H1 (cell line): ENCODE data around the gene ST6GALNAC3. TPM values are rescaled to one million over a fixed set of nuclear protein-coding genes. Genes with fewer than 3 reads are reported as not detected.

Experiments used
- CTCF ChIP-seq, 3 experiments: IDR thresholded peaks; 1 replicate in 2 of 3; 2 replicates in 1 of 3; pipeline versions ENCODE4 v1.5.1 to v1.6.1; 2011; ENCODE audit warnings: low read length in 3 of 3, mild to moderate bottlenecking in 3 of 3, inconsistent platforms in 2 of 3, low read depth in 1 of 3, moderate library complexity in 1 of 3; ENCODE audit not compliant: insufficient read depth in 1 of 3; ENCODE audit errors: control extremely low read depth in 1 of 3
- MAFK ChIP-seq: IDR thresholded peaks from 2 replicates; pipeline ENCODE4 v1.6.1; 2012; ENCODE audit warnings: low read depth, mild to moderate bottlenecking, improper control_type of control experiment, low read length
- TEAD4 ChIP-seq: IDR thresholded peaks from 2 replicates; pipeline ENCODE4 v1.6.1; 2012; ENCODE audit warnings: low read depth, low read length, inconsistent platforms, mixed read lengths
- polyA plus RNA-seq, 7 experiments: library from polyadenylated mRNA; depleted of rRNA in 3 of 7; stranded (reverse) in 5 of 7; unstranded in 2 of 7; fragments of >200 nt in 5 of 7; fragments of 200-250 nt in 2 of 7; gene quantifications; 1 replicate in 5 of 7; 2 replicates in 1 of 7; 4 replicates in 1 of 7; pipeline versions ENCODE4 v1.2.1 to v1.2.3, GENCODE V29; 2011 to 2013; ENCODE audit warnings: missing spikeins in 2 of 7, mixed read lengths in 2 of 7
- total RNA-seq: library from RNA; stranded (reverse); fragmentation: NEBNext Ultra II Directional; extraction: Animal tissue kit (Norgen Biotek cat#: 25700); gene quantifications from 2 replicates; pipeline ENCODE4 v1.2.1, GENCODE V29; 2021
- TF ChIP-seq, protein P1 (sequence below): fragments of 300-600 bp; sonication (generic); IDR thresholded peaks from 2 replicates; pipeline ENCODE4 v1.7.1; 2012; ENCODE audit warnings: low read length, moderate library complexity, mild to moderate bottlenecking, inconsistent platforms; ENCODE audit not compliant: insufficient replicate concordance
- TF ChIP-seq, protein P2 (sequence below): IDR thresholded peaks from 2 replicates; pipeline ENCODE4 v1.6.1; 2012; ENCODE audit warnings: inconsistent platforms

The ST6GALNAC3 gene
- total and polyA plus RNA-seq, 2 of the 8 experiments (the other 6 are each of a cell fraction or from before 2014, with no cell fraction given): 4.9 to 19.0 TPM

DNA sequence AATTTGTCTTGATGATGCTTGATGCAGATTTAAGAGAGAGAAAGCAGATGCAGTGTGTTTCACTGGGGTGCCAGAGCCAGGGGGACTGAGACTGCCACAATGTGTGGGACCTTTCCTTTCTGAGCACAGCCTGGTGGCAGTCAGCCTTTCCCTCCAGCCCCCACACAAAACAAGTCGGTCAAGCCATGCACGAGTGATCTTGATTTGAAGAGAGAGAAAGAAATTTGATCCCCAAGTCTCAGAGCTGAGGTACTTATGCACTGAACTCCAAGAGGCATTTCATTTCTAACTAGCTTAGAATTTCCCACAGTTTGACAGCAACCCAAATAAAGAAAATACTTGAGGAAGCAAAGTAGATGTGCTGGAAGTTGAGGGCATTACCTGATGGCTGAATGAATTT lies 193.8 kb downstream of the ST6GALNAC3 start (continued):
- TF ChIP-seq, protein P1, sequence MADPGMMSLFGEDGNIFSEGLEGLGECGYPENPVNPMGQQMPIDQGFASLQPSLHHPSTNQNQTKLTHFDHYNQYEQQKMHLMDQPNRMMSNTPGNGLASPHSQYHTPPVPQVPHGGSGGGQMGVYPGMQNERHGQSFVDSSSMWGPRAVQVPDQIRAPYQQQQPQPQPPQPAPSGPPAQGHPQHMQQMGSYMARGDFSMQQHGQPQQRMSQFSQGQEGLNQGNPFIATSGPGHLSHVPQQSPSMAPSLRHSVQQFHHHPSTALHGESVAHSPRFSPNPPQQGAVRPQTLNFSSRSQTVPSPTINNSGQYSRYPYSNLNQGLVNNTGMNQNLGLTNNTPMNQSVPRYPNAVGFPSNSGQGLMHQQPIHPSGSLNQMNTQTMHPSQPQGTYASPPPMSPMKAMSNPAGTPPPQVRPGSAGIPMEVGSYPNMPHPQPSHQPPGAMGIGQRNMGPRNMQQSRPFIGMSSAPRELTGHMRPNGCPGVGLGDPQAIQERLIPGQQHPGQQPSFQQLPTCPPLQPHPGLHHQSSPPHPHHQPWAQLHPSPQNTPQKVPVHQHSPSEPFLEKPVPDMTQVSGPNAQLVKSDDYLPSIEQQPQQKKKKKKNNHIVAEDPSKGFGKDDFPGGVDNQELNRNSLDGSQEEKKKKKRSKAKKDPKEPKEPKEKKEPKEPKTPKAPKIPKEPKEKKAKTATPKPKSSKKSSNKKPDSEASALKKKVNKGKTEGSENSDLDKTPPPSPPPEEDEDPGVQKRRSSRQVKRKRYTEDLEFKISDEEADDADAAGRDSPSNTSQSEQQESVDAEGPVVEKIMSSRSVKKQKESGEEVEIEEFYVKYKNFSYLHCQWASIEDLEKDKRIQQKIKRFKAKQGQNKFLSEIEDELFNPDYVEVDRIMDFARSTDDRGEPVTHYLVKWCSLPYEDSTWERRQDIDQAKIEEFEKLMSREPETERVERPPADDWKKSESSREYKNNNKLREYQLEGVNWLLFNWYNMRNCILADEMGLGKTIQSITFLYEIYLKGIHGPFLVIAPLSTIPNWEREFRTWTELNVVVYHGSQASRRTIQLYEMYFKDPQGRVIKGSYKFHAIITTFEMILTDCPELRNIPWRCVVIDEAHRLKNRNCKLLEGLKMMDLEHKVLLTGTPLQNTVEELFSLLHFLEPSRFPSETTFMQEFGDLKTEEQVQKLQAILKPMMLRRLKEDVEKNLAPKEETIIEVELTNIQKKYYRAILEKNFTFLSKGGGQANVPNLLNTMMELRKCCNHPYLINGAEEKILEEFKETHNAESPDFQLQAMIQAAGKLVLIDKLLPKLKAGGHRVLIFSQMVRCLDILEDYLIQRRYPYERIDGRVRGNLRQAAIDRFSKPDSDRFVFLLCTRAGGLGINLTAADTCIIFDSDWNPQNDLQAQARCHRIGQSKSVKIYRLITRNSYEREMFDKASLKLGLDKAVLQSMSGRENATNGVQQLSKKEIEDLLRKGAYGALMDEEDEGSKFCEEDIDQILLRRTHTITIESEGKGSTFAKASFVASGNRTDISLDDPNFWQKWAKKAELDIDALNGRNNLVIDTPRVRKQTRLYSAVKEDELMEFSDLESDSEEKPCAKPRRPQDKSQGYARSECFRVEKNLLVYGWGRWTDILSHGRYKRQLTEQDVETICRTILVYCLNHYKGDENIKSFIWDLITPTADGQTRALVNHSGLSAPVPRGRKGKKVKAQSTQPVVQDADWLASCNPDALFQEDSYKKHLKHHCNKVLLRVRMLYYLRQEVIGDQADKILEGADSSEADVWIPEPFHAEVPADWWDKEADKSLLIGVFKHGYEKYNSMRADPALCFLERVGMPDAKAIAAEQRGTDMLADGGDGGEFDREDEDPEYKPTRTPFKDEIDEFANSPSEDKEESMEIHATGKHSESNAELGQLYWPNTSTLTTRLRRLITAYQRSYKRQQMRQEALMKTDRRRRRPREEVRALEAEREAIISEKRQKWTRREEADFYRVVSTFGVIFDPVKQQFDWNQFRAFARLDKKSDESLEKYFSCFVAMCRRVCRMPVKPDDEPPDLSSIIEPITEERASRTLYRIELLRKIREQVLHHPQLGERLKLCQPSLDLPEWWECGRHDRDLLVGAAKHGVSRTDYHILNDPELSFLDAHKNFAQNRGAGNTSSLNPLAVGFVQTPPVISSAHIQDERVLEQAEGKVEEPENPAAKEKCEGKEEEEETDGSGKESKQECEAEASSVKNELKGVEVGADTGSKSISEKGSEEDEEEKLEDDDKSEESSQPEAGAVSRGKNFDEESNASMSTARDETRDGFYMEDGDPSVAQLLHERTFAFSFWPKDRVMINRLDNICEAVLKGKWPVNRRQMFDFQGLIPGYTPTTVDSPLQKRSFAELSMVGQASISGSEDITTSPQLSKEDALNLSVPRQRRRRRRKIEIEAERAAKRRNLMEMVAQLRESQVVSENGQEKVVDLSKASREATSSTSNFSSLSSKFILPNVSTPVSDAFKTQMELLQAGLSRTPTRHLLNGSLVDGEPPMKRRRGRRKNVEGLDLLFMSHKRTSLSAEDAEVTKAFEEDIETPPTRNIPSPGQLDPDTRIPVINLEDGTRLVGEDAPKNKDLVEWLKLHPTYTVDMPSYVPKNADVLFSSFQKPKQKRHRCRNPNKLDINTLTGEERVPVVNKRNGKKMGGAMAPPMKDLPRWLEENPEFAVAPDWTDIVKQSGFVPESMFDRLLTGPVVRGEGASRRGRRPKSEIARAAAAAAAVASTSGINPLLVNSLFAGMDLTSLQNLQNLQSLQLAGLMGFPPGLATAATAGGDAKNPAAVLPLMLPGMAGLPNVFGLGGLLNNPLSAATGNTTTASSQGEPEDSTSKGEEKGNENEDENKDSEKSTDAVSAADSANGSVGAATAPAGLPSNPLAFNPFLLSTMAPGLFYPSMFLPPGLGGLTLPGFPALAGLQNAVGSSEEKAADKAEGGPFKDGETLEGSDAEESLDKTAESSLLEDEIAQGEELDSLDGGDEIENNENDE: no peak
- TF ChIP-seq CTCF (IDR thresholded peaks at IDR 0.05; ENCODE audit: control extremely low read depth in 1 of 3, insufficient read depth in 1 of 3, low read depth in 1 of 3, low read length in 3 of 3) (no peak), MAFK (no peak), TEAD4 (no peak)
- TF ChIP-seq, protein P2, sequence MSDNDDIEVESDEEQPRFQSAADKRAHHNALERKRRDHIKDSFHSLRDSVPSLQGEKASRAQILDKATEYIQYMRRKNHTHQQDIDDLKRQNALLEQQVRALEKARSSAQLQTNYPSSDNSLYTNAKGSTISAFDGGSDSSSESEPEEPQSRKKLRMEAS: no peak
